Limb (tissue), 2 donors: ENCODE measurements around the gene POGK.
"Not testable (repeated sequence)": the region's sequence is repeated elsewhere in the genome, so short reads cannot be mapped to it uniquely, and the experiment has no call there.

Experiments used
- DNase-seq, 2 donors: peaks; one replicate each; pipeline ENCODE4 v3.0.0-alpha.2; 2016; ENCODE audit errors: extremely low spot score in 2 of 2

Gene POGK, protein sequence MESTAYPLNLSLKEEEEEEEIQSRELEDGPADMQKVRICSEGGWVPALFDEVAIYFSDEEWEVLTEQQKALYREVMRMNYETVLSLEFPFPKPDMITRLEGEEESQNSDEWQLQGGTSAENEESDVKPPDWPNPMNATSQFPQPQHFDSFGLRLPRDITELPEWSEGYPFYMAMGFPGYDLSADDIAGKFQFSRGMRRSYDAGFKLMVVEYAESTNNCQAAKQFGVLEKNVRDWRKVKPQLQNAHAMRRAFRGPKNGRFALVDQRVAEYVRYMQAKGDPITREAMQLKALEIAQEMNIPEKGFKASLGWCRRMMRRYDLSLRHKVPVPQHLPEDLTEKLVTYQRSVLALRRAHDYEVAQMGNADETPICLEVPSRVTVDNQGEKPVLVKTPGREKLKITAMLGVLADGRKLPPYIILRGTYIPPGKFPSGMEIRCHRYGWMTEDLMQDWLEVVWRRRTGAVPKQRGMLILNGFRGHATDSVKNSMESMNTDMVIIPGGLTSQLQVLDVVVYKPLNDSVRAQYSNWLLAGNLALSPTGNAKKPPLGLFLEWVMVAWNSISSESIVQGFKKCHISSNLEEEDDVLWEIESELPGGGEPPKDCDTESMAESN

DNA sequence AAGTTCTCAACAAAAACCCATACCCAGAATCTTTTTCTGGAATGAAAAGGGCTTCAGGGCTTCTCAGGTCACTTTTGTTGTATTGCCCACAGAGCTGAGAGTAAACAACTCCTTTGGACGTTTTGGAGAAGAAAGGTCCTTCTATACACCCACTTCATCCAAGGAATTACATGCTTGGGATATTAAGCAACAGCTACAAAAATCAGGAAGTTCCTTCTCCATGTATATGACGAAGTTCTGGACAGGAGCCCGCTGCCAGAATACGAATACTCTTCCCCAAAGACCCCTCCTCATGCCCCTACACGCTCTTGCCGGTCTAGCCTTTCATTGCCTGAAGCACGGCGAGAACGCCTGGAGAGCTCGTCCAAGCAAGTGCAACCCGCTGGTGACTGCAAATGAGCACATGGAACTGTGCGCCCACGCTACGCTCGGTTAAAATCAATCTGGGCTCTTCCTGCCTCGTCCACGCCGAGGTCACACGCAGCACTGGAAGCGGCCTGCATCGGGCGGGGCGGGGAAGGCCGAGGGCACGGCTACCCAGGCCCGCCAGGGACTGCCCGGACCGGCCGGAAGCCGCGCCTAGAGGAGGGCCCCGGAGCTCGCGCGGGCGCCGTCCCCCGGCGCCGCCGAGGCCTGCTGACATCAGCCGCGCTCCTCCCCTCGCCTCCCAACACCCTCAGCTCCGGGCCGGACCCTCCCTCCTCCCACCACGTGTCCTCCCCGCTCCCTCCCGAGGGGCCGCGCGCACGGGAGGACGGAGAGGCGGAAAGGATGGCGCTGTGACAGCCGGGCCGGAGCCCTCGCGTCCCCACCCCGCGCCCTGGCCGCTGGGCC, at the start of gene POGK:
TSS of gene POGK (plus strand) at position 710 of the 834 bp plus-strand sequence. CDS start 1,482 bp downstream, outside the sequence.
- peak; percentile 85 to 91 for DNase-seq

DNA sequence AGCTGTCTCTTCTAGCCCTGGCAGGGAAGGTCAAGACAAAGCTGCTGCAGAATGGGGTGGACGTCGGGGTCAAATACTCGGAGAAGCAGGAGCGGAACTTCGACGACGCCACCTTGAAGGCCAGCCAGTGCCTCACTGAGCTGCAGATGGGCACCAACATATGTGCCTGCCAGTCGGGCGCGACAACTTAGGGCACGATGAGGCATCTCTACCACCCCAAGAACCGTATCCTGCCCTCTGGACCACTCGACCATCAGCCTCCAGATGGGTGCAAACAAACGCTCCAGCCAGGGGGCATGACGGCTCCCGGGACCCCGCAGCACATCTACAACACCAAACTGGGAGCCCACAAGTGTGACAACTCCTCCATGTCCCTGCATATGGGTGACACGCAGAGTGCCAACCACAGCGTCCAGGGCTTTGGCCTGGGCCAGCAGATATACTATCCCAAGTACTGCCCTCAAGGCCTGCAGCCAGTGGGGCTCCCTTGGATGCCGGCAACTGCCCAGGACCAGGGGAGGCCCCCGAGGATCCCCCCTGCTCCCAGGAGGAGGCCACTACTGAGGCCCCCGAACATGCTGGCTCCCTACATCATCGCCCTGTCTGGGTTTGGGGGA, 42.5 kb upstream of the POGK start:
- DNase-seq: no peak

DNA sequence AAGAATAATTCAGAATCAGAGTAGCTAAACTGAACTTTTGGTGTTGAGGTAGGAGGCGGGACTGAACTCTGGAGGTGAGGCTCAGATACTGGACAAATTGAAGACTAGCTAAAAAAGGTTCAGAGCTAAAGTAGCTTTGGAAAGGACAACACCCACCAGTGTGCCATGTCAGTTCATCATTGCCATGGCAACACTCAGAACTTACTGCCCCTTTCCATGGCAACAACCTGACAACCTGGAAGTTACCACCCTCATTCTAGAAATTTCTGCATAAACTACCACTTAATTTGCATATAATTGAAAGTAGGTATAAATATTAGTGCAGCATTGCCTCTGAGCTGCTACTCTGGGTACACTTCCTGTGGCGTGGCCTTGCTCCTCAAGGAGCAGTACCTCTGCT, 30.3 kb upstream of the POGK start:
- no peak for DNase-seq

DNA sequence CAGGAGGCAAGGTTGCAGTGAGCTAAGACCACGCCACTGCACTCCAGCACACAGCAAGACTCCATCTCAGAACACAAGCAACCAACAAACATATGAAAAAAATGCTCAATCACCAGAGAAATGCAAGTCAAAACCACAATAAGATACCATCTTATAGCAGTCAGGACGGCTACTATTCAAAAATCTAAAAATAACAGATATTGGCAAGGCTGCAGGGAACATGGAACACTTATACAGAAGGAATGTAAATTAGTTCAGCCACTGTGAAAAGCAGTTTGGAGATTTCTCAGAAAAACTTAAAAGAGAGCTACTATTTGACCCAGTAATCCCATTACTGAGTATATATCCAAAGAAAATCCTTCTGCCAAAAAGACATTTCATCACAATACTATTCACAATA, 27.6 kb upstream of the POGK start:
- DNase-seq: no peak

DNA sequence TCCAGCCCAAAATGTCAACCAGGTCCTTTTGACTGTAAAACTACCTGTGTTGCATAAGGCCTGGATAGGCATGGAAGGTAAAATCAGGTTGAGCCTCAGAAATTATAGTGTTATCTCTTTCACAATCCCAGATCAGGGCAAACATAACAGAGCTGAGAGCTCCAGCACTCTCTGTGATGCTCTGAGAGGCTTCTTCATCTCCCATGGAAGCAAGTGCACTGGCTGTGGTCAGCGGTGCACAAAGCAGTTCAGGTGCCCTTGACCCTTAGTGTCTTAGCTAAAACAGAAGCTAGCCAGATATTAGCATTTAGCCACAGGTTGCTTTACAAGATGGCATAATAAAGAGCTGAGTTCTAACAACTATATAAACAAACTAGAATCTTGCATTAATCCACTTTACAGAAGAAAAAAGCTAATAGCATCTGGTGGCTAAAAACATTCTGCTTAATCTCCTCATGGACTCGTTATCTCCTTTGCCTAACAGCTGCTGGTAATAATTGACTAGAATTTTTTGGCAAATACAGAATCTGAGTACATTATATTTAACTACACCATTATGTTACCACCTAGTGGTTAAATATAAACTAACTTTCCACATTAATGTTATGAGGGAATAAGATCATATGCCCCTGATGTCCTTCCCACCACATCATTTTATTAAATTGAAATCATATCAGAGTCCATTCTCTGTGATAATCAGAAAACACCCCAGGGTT, 25.6 kb upstream of the POGK start:
- DNase-seq: no peak

DNA sequence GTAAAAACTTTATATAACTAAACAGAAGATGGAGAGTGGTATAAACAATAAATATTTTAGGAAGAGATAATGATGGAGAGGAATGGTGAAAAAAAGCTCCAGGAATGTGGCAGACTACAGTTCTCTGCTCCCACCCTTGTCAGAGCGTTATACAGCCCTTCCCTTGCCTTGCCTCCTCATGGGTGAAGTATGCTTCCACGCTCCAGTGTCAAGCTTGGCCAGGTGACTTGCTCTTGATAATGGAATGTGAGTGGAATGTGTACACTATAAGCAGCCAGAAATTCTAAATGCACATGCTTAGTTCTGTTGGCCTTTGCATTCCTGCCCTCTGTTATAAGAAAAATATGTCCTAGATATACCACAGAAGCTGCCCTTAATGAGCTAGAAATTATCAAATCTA, 24.7 kb upstream of the POGK start:
- no peak for DNase-seq

DNA sequence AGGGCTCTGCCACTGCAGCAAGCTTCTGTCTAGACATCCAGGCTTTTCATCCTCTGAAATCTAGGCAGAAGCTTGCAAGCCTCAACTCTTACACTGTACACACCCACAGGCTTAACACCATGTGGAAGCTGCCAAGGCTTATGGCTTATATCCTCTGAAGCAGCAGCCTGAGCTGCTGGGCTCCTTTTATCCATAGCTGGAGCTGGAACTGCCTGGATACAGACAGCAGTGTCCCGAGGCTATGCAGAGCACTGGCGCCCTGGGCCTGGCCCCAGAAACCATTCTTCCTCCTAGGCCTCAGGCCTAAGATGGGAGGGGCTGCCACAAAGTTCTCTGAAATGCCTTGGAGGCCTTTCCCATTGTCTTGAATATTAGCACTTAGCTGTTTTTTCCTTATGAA, 19.3 kb upstream of the POGK start:
- no peak for DNase-seq

DNA sequence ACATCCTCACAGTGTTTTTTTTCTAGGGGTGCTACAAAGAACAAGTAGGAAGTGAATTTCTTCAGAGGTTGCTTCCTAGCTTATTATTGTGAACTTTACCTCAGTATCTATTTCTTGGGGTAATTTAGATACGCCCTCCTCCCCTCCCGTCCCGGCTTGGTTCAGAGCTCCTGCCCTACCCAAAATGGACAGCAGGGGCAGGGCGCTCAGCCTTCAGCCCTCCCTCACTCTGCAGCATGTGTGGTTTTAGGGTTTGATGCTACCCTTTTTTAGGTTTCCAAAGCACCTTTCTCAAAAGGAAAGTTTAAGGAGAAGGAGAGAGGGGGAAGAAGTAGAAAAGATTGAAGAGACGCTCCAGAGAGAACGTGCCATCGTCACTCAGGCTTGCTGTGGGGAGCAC, 16.9 kb upstream of the POGK start:
- DNase-seq: no peak

DNA sequence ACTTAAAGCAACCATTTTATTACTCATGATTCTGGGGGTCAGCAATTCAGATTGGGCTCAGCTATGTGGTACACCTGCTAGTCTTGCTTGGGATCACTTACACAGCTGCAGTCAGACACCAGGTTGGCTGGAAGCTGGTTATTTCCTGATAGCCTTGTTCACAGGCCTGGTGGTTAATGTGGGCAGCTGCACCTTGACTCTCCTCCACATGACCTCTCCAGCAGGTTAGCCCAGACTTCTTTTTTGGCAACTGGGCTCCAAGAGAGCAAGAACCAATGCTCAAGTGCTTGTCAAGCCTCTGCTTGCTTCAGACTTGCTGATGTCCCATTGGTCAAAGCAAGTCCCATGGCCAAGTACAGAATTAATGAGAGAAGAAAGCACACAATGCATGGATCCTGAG, 11.8 kb upstream of the POGK start:
- no peak for DNase-seq

DNA sequence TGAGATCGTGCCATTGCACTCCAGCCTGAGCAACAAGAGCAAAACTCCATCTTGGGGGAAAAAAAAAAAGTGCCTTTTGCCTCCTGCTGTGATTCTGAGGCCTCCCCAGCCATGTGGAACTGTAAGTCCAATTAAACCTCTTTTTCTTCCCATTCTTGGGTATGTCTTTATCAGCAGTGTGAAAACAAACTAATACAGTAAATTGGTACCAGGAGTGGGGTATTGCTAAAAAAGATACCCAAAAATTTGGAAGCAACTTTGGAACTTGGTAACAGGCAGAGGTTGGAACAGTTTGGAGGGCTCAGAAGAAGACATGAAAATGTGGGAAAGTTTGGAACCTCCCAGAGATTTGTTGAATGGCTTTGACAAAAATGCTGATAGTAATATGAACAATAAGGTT, 9.5 kb upstream of the POGK start:
- DNase-seq: not testable (repeated sequence)

DNA sequence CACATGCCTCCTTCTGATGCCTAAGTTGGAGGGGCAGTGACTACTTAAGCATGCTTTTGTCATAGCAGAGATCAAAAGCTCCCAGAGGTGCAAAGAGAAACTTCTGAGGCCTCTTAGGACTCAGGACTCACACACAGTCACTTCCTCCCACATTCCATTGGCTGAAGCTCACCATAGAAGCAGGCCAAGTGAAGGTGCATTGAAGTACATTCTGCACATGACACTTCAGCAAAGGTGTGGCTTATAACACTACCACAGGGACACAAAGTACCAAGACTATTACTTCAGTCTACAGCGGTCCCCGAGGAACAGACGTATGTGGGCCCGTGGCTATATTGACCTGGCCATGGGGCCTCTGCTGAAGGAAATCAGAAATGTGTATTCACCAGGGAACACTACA, 2.5 kb upstream of the POGK start:
- no peak for DNase-seq

DNA sequence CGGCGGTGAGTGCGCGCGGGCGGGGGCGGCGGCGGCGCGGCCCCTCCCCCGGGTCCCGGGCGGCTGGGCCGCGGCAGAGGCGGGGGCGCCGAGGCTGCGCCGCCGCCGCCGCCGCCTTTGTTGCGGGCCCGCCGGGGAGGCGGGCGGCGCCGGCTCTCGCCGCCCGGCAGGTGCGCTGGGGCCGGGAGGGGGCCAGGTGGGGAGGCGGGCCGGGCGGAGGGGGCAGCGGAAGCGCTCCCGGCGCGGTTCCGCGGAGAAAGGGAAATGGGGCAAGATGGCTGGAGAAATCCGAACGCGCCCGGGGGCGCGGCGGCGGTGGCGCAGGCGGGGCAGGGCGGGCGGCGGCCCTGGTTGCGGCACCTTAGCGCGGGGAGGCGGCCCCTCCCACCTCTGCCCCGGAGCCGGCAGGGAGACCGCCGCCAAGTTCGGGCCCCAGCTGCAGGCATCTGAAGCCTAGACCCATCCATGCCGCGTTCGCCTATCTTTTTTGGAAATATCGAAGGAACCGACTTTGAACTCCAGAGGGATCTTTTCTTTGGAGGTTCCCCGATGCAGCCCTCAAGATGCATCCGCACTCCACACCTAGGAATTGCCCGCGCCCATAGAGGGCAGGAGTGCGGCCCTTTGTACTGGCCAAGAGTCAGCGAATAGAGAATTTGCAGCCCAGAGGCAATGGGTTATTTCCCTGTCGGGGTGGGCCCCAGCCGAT, 479 bp downstream of the POGK start:
- peak in 1 of 2 donors; percentile 71 for DNase-seq

DNA sequence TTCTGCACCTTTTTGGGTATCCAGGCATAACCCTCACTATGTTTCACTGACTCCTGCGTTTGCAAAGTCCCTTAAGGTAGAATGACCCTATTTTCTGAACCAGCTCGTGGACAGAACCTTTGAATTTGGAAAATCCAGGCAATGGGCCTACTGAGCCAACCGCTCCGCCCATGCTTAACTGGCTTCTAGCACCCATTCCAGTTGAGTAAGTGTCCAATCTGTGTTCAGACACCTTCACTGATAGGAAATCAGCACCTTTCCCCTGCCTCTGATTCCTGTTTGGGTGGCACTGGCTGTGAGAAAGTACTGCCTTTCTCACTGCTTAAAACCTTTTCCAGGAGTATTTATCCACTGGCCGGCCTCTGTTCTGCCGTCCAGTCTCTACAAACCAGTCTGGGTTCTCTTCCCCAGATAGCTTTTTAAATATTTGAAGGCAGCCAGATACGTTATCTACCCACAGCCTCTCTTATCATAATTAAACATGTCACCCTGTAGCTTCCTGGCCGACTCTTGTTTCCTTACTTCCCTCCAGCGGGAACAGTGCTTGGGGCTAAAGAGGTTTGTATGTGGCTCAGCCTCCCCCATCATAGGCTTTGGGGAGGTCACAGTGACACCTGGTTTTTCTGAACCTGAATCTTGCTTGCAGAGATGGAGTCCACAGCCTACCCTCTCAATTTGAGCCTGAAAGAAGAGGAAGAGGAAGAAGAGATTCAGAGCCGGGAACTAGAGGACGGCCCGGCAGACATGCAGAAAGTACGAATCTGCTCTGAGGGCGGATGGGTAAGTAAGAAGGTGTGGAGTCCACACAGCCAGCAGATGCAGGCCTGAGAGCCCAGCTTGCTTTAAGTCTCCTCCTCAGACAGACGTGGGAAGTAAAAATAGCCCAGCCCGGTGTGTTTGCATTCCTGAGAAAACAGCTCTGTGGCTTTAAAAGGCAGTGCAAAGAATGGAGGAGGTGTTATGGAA, 1.3 kb downstream of the POGK start:
- DNase-seq: no peak

DNA sequence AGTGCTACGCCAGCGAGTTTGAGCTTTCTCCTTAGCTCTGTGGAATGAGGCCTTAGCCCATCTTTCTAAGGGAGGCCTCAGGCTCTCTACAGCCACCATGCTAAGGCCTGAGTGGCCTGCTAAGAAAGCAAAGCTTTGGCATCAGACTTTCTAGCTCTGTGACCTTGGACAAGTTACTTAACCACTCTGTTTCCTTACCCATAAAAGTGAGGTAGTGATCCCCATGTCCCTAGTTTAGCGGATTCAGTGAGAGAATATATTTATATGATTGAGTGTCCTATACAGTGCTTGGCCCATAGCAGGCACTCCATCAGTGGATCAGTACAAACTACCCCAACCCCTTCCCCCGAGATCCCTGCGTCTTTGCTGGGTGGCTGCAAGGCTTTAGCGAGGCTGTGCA, 4.0 kb downstream of the POGK start:
- no peak for DNase-seq

DNA sequence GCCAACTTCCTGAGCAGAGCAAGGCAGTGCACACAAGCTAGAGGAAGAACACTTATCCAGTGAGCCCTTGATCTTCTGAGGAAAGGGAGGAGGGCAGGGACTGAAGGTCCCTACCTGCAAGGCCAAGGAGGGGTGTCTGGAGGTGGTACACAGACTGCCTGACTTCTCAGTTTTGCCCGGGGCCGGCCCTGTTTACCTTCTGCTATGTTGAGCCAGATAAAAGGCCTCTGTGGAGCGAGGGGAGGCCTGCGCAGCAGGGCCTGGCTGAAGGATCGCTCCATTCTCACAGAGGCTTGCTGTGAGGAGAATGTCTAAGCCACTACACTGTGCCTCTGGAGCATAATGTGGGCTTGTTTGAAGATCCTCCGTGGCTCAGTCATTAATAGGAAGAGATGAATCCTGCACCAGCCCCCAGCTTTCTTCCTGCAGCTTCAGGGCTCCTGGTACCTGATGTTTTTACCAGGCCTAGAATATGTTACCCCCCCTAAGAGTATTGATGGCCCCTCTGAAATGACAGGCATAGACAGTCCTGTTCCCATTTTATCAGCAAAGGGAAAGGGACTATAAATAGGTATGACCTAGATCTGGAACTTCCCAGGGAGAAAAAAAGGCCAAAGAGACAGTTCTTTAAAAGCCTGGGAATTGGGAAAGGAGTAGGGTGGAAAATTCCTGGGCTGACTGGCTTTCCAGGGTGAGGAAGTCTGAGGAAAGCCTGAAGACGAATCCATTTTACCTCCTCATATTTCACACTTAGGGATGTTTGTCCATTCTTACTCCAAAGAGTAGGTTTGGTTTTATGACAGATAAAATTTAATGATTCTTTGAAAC, 4.7 kb downstream of the POGK start:
- no peak for DNase-seq

DNA sequence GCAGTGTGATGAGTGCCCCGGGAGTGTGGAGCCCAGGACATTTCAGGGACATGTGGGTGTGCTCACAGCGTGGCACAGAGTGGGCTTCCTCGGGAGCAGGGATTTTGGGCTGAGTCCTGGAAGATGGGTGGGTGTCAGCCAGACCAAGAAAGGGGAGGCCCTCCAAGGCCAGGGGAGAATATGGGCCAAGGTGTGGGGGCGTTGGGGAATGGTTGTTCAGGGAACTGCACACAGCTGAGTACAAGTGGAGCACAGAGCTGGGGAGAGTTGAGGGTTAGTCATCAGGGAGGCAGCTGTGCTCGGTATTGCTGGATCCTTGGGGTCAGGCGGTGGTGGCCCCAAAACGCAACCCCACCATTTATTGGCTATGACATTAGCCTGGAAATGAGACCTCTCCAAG, 5.5 kb downstream of the POGK start:
- DNase-seq: no peak

DNA sequence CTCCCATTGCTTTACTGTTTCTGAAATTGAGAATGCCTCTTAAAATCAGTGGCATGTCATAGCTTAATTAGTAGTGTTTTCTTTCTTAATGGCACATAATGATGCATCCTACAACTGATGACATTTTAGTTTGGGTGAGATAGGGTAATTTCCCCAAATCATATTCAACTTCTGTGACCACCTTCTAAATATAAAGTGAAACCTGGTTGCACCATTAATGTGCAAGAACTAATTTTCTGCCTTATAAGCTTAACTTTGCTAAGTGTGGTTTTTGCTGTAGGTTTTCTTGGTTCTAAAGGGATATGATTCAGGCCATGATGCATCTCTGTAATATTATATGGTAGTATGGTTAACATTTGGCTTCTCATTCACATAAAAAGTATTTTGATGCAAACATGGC, 8.9 kb downstream of the POGK start:
- DNase-seq: no peak

DNA sequence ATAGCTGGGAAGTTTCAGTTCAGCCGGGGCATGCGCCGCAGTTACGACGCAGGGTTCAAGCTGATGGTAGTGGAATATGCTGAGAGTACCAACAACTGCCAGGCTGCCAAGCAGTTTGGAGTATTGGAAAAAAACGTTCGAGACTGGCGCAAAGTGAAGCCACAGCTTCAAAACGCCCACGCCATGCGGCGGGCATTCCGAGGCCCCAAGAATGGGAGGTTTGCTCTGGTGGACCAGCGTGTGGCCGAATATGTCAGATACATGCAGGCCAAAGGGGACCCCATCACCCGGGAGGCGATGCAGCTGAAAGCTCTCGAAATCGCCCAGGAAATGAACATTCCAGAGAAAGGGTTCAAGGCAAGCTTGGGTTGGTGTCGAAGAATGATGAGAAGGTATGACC, 9.9 kb downstream of the POGK start:
- DNase-seq: no peak

DNA sequence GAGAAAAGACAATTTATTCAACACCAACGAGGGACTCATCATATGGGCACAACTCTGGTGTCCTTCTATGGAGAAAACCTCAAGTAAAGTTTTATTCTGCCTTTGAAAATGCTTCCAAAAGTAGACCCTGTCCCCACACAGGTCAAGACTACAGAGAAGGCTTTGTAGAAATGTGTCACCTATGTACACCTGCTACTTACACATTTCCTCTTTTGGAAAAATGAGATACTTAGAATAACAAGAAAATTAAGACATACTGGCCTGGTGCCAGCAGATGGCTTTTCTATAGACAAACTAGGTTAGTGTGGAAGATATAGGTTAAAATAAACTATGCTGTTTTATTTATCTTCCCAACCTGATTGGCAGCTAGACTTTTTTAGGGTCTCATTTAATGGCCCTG, 13.6 kb downstream of the POGK start:
- no peak for DNase-seq
